ENCODE measurements around the gene EBF3.

The EBF3 gene

DNA sequence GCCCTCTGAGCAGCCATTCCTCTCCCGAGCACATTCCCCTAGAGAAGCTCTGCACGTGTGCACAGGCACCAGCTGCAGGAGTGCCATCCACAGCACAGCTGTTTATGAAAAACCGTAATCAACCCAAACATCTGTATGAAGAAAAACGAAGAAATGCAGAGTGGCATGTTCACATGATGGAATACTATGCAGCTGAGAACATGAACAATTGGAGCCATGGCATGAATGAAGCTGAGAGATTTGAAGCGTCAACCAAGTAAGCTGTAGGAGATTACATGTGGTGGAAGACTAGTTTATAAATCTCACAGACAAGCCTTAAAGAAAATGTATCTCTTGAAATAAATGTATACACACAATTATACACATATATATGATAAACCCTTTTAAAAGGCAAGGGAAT lies 176.5 kb downstream of the EBF3 start:
- no peak for DNase-seq

DNA sequence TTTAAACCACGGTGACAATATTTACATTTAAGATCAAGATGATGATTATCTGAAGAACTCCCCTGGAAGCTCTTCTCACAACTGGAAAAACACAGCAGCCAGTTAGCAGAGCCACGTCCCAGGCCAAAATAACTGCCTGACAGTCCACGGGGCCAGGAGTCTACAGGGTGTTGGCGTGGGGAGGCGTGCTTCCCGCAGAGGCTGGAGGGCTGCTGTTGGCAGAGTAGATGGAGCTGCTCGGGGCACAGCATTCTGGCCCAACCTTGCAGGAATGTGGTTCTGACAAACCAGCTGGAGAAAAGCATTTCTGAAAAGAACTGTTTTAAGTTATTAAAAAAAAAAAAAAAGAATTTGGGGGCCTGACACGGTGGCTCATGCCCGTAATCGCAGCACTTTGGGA lies 177.9 kb downstream of the EBF3 start:
- DNase-seq = no peak

- no peak for DNase-seq
Measured at GRCh38 chr10:129785536-129785981, 178.5 kb downstream of the EBF3 start.
